ENCODE data around the gene HMG20A.

The HMG20A gene

DNA sequence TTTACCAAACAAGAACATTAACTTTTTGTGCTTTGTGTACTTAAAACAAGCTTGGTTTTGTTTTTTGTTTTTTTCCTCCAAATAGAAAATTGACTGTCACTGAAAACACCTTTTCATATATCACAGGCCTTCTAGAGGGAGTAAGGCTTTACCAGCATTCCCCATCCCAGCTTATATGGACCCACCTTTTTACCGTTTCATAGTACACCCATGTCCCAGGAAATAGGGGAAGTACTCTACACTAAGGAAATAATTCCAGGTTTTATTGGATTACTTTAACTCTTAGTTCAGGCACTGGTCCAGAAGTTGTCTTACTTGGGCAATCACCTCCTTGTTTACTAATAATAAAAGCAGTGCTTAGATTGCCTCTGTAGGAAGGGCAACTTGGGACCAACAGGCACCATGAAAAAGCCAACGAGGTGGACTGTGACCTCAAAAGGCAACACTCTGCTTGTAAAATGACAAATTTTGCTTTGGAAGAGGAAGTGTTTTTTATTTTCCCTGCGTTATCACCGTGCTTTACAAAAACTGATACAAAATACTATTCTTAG is 26.2 kb downstream of the HMG20A start:
- in situ Hi-C loops (cut with MboI; ENCODE audit: low sequenced_read_pairs, unreplicated experiment): no loop called here
- no peak for DNase-seq (ENCODE audit: low spot score)
- TF ChIP-seq, protein P1, sequence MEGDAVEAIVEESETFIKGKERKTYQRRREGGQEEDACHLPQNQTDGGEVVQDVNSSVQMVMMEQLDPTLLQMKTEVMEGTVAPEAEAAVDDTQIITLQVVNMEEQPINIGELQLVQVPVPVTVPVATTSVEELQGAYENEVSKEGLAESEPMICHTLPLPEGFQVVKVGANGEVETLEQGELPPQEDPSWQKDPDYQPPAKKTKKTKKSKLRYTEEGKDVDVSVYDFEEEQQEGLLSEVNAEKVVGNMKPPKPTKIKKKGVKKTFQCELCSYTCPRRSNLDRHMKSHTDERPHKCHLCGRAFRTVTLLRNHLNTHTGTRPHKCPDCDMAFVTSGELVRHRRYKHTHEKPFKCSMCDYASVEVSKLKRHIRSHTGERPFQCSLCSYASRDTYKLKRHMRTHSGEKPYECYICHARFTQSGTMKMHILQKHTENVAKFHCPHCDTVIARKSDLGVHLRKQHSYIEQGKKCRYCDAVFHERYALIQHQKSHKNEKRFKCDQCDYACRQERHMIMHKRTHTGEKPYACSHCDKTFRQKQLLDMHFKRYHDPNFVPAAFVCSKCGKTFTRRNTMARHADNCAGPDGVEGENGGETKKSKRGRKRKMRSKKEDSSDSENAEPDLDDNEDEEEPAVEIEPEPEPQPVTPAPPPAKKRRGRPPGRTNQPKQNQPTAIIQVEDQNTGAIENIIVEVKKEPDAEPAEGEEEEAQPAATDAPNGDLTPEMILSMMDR (IDR thresholded peaks at IDR 0.05; ENCODE audit: borderline replicate concordance, control extremely low read depth, extremely low read depth, insufficient read depth, missing control alignments): no peak

DNA sequence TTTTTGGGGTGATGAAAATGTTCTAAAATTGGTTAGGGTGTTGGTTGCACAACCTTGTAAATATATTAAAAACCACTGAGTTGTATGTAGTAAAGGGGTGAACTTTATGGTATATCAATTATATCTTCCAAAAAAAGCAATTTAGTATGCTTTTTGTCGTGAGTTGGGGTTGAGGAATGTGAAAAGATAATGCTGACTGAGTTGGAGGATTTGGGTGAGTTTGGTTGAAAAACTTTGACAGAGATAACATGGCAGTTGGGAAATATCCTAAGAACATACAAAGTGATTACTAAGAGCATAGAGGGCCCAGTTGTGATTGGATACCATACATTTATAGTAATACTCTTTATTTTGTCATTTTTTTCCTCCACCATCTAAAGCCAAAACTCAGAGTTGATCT is 33.6 kb downstream of the HMG20A start:
- in situ Hi-C loops (cut with MboI; ENCODE audit: low sequenced_read_pairs, unreplicated experiment): no loop called here

DNA sequence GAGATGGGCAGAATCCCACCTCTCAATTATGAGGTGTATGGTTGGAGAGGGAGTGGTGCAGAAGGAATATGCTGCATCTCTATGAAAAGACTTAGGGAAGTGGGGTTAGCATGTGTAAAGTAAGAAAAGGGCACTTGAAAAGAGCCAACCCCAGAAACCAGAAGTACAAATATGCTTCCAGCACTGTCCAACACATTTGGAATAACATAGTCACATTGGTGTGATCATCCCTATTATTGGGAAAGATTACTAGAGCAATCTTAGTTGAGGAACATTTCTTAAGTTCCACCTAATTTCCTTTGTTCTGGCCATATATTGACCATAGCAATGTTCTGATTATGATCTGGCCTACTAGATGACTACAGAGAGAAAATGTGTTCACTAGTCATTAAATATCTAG is 34.3 kb downstream of the HMG20A start:
- no peak for DNase-seq (ENCODE audit: low spot score)
- in situ Hi-C loops (cut with MboI; ENCODE audit: low sequenced_read_pairs, unreplicated experiment): no loop called here
- TF ChIP-seq, protein P1 (IDR thresholded peaks at IDR 0.05; ENCODE audit: borderline replicate concordance, control extremely low read depth, extremely low read depth, insufficient read depth, missing control alignments): no peak

More for the DNA sequence above, 33.6 kb downstream of the HMG20A start:
- TF ChIP-seq, protein P1 (IDR thresholded peaks at IDR 0.05; ENCODE audit: borderline replicate concordance, control extremely low read depth, extremely low read depth, insufficient read depth, missing control alignments): no peak
- DNase-seq (ENCODE audit: low spot score): no peak

DNA sequence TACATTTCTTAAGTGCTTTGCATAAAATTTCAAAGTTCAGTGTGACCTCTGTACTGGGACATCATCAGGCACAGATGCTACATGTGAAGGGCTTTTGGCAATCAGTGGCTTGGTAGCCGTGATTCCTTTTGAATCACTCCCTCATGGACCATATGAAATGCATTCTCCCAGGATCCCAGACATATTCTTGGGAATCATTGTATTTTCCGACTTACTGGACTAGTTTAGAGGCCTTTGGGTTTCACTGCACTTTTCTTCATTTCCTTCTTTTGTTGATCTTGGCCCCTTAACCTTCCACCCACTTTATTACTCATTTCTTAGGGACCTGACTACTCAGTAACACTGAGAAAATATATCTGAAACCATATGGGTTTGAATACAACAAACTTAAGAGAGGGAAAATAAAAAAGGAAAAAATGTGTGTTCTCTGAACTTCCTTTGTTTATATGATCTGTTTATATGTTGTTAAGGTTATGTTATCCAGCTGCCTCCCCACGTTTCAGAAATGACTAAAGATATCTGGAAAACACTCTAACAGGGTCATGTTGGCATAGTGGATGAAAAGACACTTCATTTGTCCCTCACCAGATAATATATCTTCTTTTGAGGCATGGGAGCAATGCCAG is 35.1 kb downstream of the HMG20A start:
- in situ Hi-C loops (cut with MboI; ENCODE audit: low sequenced_read_pairs, unreplicated experiment): no loop called here
- TF ChIP-seq, protein P1 (IDR thresholded peaks at IDR 0.05; ENCODE audit: borderline replicate concordance, control extremely low read depth, extremely low read depth, insufficient read depth, missing control alignments): no peak
- no peak for DNase-seq (ENCODE audit: low spot score)

DNA sequence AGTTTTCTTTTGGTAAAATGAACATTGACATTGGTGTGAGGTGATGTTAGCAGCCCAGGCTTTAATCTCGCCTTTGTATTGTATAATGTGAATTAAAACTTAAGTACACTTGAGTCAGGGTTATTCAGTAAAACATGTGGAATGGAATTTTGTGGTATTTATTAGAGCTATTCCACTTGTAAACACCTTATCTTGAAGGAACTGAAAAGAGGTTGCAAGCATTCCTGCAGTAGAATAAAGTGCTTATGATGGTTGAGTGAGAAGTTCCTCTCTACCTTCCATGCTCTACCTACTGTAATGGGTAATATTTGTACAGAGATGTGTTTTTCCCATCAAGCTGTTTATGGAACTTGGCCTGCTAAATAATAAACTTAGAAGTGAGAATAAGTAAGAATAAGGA is 36.1 kb downstream of the HMG20A start:
- in situ Hi-C loops (cut with MboI; ENCODE audit: low sequenced_read_pairs, unreplicated experiment): no loop called here
- TF ChIP-seq, protein P1 (IDR thresholded peaks at IDR 0.05; ENCODE audit: borderline replicate concordance, control extremely low read depth, extremely low read depth, insufficient read depth, missing control alignments): no peak
- DNase-seq (ENCODE audit: low spot score): no peak

DNA sequence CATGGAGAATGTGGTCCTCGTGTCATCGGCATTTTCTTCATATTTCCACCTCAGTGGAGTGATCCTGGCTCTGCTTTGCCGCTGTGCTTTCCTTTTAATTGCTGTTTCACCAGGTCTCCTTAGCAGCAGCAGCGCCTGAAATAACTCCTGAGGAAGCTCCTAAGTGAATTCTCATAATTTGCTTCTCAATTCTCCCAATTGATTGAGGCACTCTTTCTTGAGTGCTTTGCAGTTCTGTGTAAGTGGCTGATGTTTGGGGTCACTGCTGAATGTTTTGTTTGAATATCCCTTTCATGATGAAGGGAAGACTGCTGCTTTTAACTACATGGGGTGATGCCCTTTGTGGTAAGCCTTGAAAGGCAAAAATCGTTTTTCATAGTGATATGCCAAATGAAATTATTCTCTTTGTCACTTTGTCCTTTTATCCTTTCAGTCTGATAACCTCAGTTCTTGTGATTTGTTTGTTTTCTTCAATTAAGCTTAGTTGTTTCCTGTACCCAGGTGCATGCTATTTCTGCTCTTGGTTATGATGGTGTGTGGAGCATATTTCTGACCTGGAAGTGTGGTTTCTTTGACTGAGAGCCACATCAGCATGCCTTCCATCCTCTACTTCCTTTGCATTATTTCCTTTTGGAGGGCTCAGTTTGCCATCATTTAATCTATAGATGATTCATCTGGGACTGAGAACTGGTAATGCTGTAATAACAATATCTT is 36.7 kb downstream of the HMG20A start:
- in situ Hi-C loops (cut with MboI; ENCODE audit: low sequenced_read_pairs, unreplicated experiment): no loop called here
- TF ChIP-seq, protein P1 (IDR thresholded peaks at IDR 0.05; ENCODE audit: borderline replicate concordance, control extremely low read depth, extremely low read depth, insufficient read depth, missing control alignments): no peak
- DNase-seq (ENCODE audit: low spot score): no peak
